Stimulated activated CD4-positive, alpha-beta T cell treated with anti-CD3 and anti-CD28 coated beads, Interleukin-2, amount 100 ng/mL, for 24 hours (primary cell): ENCODE data around the gene TBX2.
"Not testable (repeated sequence)": the region's sequence is repeated elsewhere in the genome, so short reads cannot be mapped to it uniquely, and the experiment has no call there.

Experiments
- DNase-seq, 2 donors: peaks; one replicate each; pipeline ENCODE4 v3.0.0-alpha.2; 2020

TBX2 gene

GRCh38 chr17:61399131-61400065, at the start of gene TBX2:
Gene TBX2 (plus strand): TSS chr17:61399843. CDS start chr17:61400177, 334 bp downstream.
- DNase-seq = no peak

GRCh38 chr17:61351745-61352407, 47.8 kb upstream of the TBX2 start:
- DNase-seq = no peak

DNA sequence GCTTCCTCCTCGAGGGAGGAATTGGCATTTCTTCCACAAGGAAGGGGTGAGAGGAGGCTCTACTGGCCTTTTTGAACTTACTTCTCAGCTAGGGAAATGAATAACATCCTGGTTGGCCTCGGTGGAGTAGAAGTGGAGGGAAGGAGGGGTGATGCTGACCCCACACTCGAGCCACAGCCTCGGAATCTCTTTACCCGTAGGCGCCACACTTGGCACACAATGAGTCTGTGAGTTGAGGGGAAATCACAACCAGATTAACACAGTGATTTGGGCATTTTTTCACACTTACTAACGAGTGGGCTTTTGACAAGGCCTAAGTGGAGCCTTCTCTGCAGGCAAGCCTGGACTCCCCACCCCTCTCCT, 47.3 kb upstream of the TBX2 start:
- no peak for DNase-seq

GRCh38 chr17:61352781-61353491, 46.7 kb upstream of the TBX2 start:
- no peak for DNase-seq

DNA sequence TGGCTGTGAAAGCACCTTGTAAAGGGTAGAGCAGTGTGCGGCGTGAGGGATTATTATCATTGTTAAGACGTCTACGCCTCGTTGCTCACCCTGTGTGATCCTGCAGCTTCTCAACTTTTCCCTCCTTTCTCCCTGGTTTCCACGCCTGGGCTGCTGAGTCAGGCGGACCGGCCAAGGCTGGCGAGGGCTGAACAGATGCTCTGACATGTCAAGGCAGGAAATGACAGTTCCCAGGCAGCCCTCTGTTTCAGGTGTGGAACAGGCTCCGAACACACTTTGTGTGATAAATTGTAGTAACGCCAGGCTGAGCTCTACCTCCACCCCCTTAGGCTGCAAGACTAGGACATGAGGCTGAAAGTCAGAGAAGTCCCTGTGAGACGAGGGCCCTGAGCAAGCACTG, 46.0 kb upstream of the TBX2 start:
- DNase-seq = no peak

- DNase-seq = no peak
These were observed 44.5 kb upstream of the TBX2 start for GRCh38 chr17:61354895-61355874.

DNA sequence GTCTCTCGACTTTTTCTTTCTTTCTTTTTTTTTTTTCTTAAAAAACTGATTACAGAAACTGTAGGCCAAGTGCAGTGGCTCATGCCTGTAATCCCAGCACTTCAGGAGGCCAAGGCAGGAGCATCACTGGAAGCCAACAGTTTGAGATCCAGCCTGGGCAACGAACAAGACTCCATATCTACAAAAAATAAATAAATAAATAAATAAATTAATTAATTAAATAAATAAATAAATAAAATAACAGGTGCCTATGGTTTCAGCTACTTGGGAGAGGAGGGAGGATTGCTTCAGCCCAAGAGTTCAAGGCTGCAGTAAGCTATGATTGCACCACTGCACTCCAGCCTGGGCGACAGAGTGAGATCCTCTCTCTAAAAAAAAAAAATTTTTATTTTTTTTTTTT, 42.6 kb upstream of the TBX2 start:
- DNase-seq = not testable (repeated sequence)

- not testable (repeated sequence) for DNase-seq
These were observed 40.1 kb upstream of the TBX2 start for GRCh38 chr17:61359513-61359912.

DNA sequence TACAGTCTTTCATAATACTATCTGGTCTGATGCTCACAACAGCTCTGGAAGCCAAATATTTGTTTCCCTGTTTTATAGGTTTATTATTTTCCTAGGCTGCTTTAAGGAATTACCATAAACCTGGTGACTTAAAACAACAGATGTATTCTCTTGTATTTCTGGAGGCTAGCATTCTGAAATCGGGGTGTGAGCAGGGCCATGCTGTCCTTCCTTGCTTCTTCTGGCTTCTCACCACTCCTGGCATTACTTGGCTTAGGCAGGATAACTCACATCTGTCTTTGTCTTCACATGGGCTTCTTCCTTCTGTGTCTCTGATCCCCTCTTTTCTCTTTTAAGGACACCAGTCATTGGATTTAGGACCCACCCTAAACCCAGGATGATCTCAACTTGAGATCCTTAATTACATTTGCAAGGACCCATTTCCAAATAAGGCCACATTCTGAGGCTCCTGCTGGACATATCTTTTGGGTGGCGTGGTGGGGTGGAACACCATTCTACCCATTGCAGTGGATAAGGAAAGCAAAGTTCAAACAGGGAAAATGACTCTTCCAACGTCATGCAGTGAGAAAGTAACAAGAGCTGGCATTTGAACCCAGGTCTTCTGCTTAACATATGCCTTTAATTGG, 39.2 kb upstream of the TBX2 start:
- DNase-seq = no peak

- no peak for DNase-seq
These were observed 38.6 kb upstream of the TBX2 start for GRCh38 chr17:61361084-61361483.

DNA sequence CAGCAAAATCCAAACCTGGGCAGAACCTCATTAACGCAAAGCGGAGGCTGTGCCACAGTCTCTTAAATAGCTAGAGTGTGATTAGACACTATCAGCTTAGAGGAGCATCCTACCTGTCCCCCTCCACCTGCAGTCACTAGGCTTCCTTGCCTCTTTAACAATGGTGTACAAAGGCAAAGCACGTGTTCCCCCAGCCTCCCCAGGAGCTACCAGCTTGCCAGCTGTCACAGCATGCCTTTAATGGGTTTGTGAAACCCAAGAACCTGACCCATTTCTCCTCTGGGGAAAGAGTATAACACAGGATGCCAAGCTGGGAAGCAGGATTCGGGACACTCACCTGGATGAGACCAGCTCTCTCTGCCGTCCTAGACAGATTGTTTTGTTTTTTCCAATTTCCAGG, 37.2 kb upstream of the TBX2 start:
- no peak for DNase-seq

- DNase-seq = no peak
These were observed 36.6 kb upstream of the TBX2 start for GRCh38 chr17:61362852-61363600.

DNA sequence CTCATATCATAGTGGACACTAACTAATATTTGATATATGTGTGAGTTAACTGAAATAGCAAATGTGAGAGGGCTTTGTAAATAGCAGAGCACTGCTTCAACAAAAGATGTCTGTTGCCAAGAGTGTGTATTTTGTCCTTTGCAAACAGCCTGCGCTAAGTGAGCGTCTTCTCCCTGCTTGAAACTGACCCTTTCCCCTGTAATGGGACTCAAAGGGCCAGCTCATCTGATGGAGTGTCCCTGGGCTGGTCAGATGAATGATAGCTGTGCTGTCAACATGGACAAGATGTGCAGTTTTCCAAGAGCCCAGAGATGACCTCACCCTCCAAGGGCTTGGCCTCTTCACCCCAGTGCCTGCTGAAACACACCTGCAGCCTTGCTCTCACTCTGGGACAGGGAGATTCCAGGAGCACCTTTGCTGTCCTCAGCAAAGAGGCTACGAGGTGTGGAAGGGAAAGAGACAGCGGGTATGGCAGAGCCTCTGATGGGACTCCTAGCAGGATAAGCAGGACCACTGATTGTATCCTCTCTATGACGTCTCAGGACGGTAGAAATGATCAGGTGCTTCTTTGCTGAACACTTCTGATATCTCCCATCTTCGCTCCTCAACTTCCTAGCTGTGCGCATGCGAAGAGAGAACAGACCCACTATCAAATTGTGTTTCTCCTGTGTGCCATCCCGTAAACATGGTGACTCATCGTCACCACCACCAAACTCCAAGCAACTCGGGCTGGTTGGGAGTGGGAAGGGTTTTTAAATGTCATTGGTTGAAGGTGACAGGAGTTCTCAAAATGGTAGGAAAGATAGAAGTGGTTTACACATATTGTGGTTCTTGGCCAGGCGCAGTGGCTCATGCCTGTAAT, 35.8 kb upstream of the TBX2 start:
- DNase-seq = no peak

DNA sequence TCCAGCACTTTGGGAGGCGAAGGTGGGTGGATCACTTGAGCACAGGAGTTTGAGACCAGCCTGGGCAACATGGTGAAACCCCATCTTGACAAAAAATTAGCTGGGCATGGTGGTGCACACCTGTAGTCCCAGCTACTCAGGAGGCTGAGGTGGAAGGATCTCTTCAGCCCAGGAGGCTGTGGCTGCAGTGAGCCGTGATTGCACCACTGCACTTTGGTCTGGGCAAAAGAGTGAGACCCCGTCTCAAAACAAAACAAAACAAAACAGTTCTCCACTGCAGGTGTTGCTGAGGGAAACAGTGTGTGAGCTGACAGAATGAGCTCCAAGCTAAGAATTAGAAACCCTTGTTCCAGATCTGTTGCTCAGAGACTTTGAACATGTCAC, 35.2 kb upstream of the TBX2 start:
- DNase-seq = no peak

DNA sequence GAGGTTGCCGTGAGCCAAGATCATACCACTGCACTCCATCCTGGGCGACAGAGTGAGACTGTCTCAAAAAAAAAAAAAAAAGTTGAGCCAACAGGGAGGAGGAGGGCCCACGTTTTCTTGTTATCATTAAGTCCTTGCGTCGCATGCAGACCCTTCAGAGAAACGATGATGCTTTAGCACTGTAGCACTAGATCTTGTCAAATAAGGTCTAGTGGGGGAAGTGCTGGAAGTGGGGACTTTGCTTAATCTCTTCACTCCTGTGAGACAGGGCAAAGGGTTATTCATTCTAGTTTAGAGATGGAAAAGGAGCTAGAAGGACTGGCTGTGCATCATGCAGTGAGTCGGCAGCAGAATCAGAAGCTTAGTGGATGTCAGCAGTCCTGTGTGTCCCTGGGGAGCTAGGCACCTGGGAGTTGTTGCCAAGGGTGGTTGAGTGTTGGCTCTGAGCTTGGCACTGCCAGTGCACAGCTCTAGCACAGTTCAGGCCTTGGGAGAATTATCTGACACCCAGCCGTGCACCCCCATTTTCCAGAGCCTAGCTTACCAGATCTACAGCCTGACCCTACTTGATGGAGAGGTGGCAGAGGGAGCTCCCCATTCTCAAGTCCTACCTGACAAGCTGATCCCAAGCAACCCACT, 33.4 kb upstream of the TBX2 start:
- no peak for DNase-seq

DNA sequence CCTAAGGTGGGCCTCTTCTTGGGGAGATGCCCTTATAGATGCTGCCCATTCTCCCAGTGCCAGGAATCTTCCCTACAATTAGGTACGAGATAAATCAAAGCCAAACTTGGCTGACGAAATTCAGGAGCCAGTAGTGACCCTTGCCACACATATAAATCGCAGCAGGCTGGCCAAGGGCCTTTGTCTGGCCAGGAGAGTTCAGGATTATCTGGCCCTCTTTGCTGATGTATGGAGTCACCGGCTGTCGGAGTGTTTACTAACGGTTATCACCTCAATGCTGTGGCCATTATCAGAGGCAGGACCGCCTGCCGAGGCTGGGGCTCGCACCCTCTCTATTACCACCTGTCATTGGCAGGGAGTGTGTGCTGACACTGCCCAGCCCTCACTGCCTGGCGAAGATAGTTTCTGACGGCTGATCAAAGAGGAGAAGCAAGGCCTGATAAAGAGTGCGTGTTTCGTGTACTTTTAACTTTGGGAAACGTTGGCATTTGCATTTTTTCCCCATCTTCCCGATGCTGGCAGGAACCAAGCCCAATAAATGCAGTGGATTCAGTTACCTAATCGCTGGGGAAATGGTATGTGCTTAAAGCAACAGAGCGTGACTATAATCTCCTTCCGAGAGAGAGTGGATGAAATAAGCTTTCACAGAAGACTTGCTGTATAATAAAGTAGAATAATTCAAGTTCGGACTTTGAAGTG, 32.8 kb upstream of the TBX2 start:
- no peak for DNase-seq

- no peak for DNase-seq
These were observed 31.4 kb upstream of the TBX2 start for GRCh38 chr17:61368049-61368831.

GRCh38 chr17:61368832-61369450, 30.7 kb upstream of the TBX2 start:
- no peak for DNase-seq
